NB4 (cell line): ENCODE data around the gene VAV3.
"Not testable (repeated sequence)": the region's sequence is repeated elsewhere in the genome, so short reads cannot be mapped to it uniquely, and the experiment has no call there.

ENCODE experiments used
- DNase-seq: peaks from one replicate; pipeline ENCODE4 v3.0.0; 2010; ENCODE audit warnings: low read depth
- H3K4me3 ChIP-seq: one replicate; pipeline ENCODE4 v1.5.1; 2011; ENCODE audit warnings: mild to moderate bottlenecking, low read depth, low read length, moderate library complexity
- CTCF ChIP-seq: IDR thresholded peaks from one replicate; pipeline ENCODE4 v1.5.1; 2012; ENCODE audit warnings: low read depth, low read length
- MAX ChIP-seq: IDR thresholded peaks from 2 replicates; pipeline ENCODE4 v1.6.1; 2011; ENCODE audit warnings: low read depth, low read length
- MYC ChIP-seq: IDR thresholded peaks from 2 replicates; pipeline ENCODE4 v1.6.1; 2011; ENCODE audit warnings: low read depth, low read length
- POLR2A ChIP-seq: IDR thresholded peaks from 2 replicates; pipeline ENCODE4 v1.6.1; 2011; ENCODE audit warnings: mild to moderate bottlenecking; ENCODE audit not compliant: insufficient read length; ENCODE audit errors: extremely low read depth

The VAV3 gene

GRCh38 chr1:107661158-107661557, 303.8 kb downstream of the VAV3 start:
- DNase-seq: no peak
- no peak for TF ChIP-seq POLR2A
- no peak for TF ChIP-seq MYC
- no peak for TF ChIP-seq MAX
- no peak for TF ChIP-seq CTCF
- H3K4me3 ChIP-seq: no peak overlapping the region

- H3K4me3 ChIP-seq: no peak overlapping the region
- DNase-seq: no peak
- TF ChIP-seq MAX (no peak), POLR2A (no peak), CTCF (no peak), MYC (no peak)
Measured at GRCh38 chr1:107659961-107660360, 305.0 kb downstream of the VAV3 start.

- no peak for DNase-seq
- TF ChIP-seq MYC (no peak), MAX (no peak), POLR2A (no peak), CTCF (no peak)
- H3K4me3 ChIP-seq: no peak overlapping the region
Measured at GRCh38 chr1:107657356-107657755, 307.6 kb downstream of the VAV3 start.

- no peak overlapping the region for H3K4me3 ChIP-seq
- DNase-seq: no peak
- TF ChIP-seq MYC (no peak), MAX (no peak), CTCF (no peak), POLR2A (no peak)
Measured at GRCh38 chr1:107653765-107654164, 311.2 kb downstream of the VAV3 start.

- H3K4me3 ChIP-seq: no peak overlapping the region
- TF ChIP-seq MAX: no peak
- TF ChIP-seq POLR2A: no peak
- no peak for TF ChIP-seq CTCF
- no peak for TF ChIP-seq MYC
- no peak for DNase-seq
Measured at GRCh38 chr1:107653005-107653404, 312.0 kb downstream of the VAV3 start.

GRCh38 chr1:107650825-107651224, 314.2 kb downstream of the VAV3 start:
- DNase-seq, H3K4me3 ChIP-seq: not testable (repeated sequence)
